ENCODE measurements around the gene CLPSL1. TPM values are rescaled to one million over a fixed set of nuclear protein-coding genes. Genes with fewer than 3 reads are reported as not detected.

The CLPSL1 gene
- total RNA-seq, 1 experiment from 2014 or later = not detected

Other genes starting within 250 kb of the CLPSL1 start
- not detected in 2 replicates for gene FKBP5, start 92.1 kb upstream of the CLPSL1 start, total RNA-seq (2014; rRNA removed; shearing (Covaris generic))
- not detected in 2 replicates for gene ARMC12, start 44.0 kb upstream of the CLPSL1 start, total RNA-seq (2014; rRNA removed; shearing (Covaris generic))
- gene CLPSL2, start 4.4 kb upstream of the CLPSL1 start, total RNA-seq (2014; rRNA removed; shearing (Covaris generic)) = not detected in 2 replicates
- gene CLPS, start 16.3 kb downstream of the CLPSL1 start, total RNA-seq (2014; rRNA removed; shearing (Covaris generic)) = not detected in 2 replicates
- 0.08 and 0.10 TPM in 2 replicates for gene LHFPL5, start 24.3 kb downstream of the CLPSL1 start, total RNA-seq (2014; rRNA removed; shearing (Covaris generic))
- gene SRPK1, start 140.1 kb downstream of the CLPSL1 start, total RNA-seq (2014; rRNA removed; shearing (Covaris generic)) = 86.8 and 101 TPM in 2 replicates
- not detected in 2 replicates for gene SLC26A8, start 243.6 kb downstream of the CLPSL1 start, total RNA-seq (2014; rRNA removed; shearing (Covaris generic))
- 41.0 and 43.8 TPM in 2 replicates for gene MAPK14, start 246.8 kb downstream of the CLPSL1 start, total RNA-seq (2014; rRNA removed; shearing (Covaris generic))